GM12878 (cell line): ENCODE measurements around the gene LHX2. TPM values are rescaled to one million over a fixed set of nuclear protein-coding genes. Genes with fewer than 3 reads are reported as not detected.

ENCODE experiments used
- ATAC-seq: fragments of 200-7000 bp; cut with Tn5 transposase; 3 replicates; pipeline ENCODE4 v1.9.1; 2020; ENCODE audit warnings: mild to moderate bottlenecking, moderate library complexity
- BruUV-seq: library from RNA; stranded (reverse); fragments of 400-500 nt; replicated peaks from 2 replicates; lab custom pipeline; 2021; lab: Mats Ljungman, UMichigan
- CTCF ChIA-PET: fragments of 300-600 bp; sonication (Branson Sonifier 250); formaldehyde crosslinking; extraction: SDS; loops from one replicate; lab custom pipeline; 2021; ENCODE audit warnings: inconsistent platforms; lab: Yijun Ruan, JAX
- POLR2A ChIA-PET: fragments of 350-600 bp; formaldehyde crosslinking; extraction: SDS; loops from one replicate; lab custom pipeline; 2021; ENCODE audit warnings: inconsistent platforms; lab: Charles Lee
- RAD21 ChIA-PET: fragments of 300-600 bp; sonication (Branson Sonifier 250); formaldehyde crosslinking; loops from one replicate; lab custom pipeline; 2023; ENCODE audit warnings: antibody characterized with exemption; ENCODE audit not compliant: unreplicated experiment; lab: Charles Lee
- SMC1A ChIA-PET: fragments of 300-600 bp; sonication (Branson Sonifier 250); formaldehyde crosslinking; loops from one replicate; lab custom pipeline; 2023; ENCODE audit not compliant: unreplicated experiment, uncharacterized antibody; lab: Charles Lee
- DNase-seq: peaks from one replicate; pipeline ENCODE4 v3.0.0-alpha.2; 2011; ENCODE audit warnings: low read depth, low spot score
- FAIRE-seq: peaks from 3 replicates; lab custom pipeline; 2011; peaks lifted over from hg19 to GRCh38; lab: Jason Lieb, UNC
- H2AFZ ChIP-seq: 2 replicates; pipeline ENCODE4 v1.6.0; 2011; ENCODE audit warnings: low read depth, low read length, control low read depth; ENCODE audit not compliant: control insufficient read depth
- H3K27ac ChIP-seq: 2 replicates; pipeline ENCODE4 v1.5.1; 2011; ENCODE audit warnings: control low read depth; ENCODE audit not compliant: control insufficient read depth, insufficient read depth
- H3K27me3 ChIP-seq, 2 experiments: replicated peaks in 1 of 2; 2 replicates each; pipeline versions ENCODE4 v1.6.0 to v1.6.1; 2011; ENCODE audit warnings: low read length in 1 of 2; ENCODE audit not compliant: control insufficient read depth in 2 of 2, insufficient read depth in 2 of 2
- H3K36me3 ChIP-seq, 2 experiments: 2 replicates each; pipeline ENCODE4 v1.5.1; 2011; ENCODE audit warnings: low read length in 1 of 2; ENCODE audit not compliant: control insufficient read depth in 2 of 2, insufficient read depth in 2 of 2
- H3K4me1 ChIP-seq: 2 replicates; pipeline ENCODE4 v1.6.1; 2011; ENCODE audit warnings: mild to moderate bottlenecking, low read length, moderate library complexity, mixed read lengths; ENCODE audit not compliant: control insufficient read depth, insufficient read depth
- H3K4me2 ChIP-seq: 2 replicates; pipeline ENCODE4 v1.6.0; 2011; ENCODE audit warnings: control low read depth; ENCODE audit not compliant: control insufficient read depth, insufficient read depth
- H3K4me3 ChIP-seq: fragments of 200-600 bp; sonication (generic); 2 replicates; pipeline ENCODE4 v1.5.1; 2016
- H3K79me2 ChIP-seq: 2 replicates; pipeline ENCODE4 v1.6.0; 2011; ENCODE audit warnings: low read length; ENCODE audit not compliant: control insufficient read depth, insufficient read depth
- H3K9ac ChIP-seq: 2 replicates; pipeline ENCODE4 v1.8.0; 2011; ENCODE audit warnings: low read length, control low read depth, mixed read lengths; ENCODE audit not compliant: control insufficient read depth, insufficient read depth
- H3K9me3 ChIP-seq: replicated peaks from 3 replicates; pipeline ENCODE4 v1.5.1; 2011; ENCODE audit warnings: mild to moderate bottlenecking, low read length; ENCODE audit not compliant: control insufficient read depth, insufficient read depth
- H4K20me1 ChIP-seq: 2 replicates; pipeline ENCODE4 v1.6.0; 2011; ENCODE audit not compliant: control insufficient read depth, insufficient read depth
- HCFC1 ChIP-seq: fragments of 150-350 bp; IDR thresholded peaks from 2 replicates; pipeline ENCODE4 v1.6.1; 2014; ENCODE audit warnings: low read length
- NR2F1 ChIP-seq: fragments of 450-650 bp; conservative IDR thresholded peaks from 2 replicates; pipeline ENCODE4 v1.6.1; 2017; ENCODE audit warnings: mild to moderate bottlenecking
- RB1 ChIP-seq: fragments of 450-650 bp; formaldehyde crosslinking; IDR thresholded peaks from 2 replicates; pipeline ENCODE4 v1.6.1; 2017; ENCODE audit warnings: mild to moderate bottlenecking, borderline replicate concordance
- SMAD1 ChIP-seq: fragments of 450-650 bp; IDR thresholded peaks from 2 replicates; pipeline ENCODE4 v1.6.1; 2018; ENCODE audit warnings: mild to moderate bottlenecking, low read depth; ENCODE audit not compliant: partially characterized antibody
- SMARCA5 ChIP-seq: fragments of 450-650 bp; IDR thresholded peaks from 2 replicates; pipeline ENCODE4 v1.6.1; 2017; ENCODE audit warnings: mild to moderate bottlenecking
- SPI1 ChIP-seq: IDR thresholded peaks from 2 replicates; pipeline ENCODE4 v1.6.1; 2011; ENCODE audit warnings: low read depth, mild to moderate bottlenecking, low read length, moderate library complexity, borderline replicate concordance; ENCODE audit not compliant: insufficient read depth
- ZNF622 ChIP-seq: fragments of 450-650 bp; IDR thresholded peaks from 2 replicates; pipeline ENCODE4 v1.6.1; 2017; ENCODE audit warnings: mild to moderate bottlenecking, inconsistent platforms
- WGBS: methylation state at CpG from one replicate; pipeline ENCODE4 v1.1.6; 2016; ENCODE audit warnings: low lambda C conversion rate; ENCODE audit not compliant: insufficient replicate concordance, insufficient coverage; ENCODE audit errors: missing lambda C conversion rate; 5-methylcytosine and 5-hydroxymethylcytosine counted together
- in situ Hi-C: fragments of 300-500 bp; cut with MboI; formaldehyde crosslinking; loops from 9 replicates; pipeline ENCODE4 v1.14.3; 2018; ENCODE audit warnings: mixed read lengths
- intact Hi-C: fragments of 100-400 bp; cut with micrococcal nuclease; formaldehyde crosslinking; loops from one replicate; pipeline ENCODE4 v1.14.2; 2022; ENCODE audit not compliant: unreplicated experiment
- polyA plus RNA-seq, 11 experiments: library from polyadenylated mRNA; depleted of rRNA in 4 of 11; unstranded in 6 of 11; stranded (reverse) in 5 of 11; fragments of >200 nt; fragmentation: Nextera tagmentation in 4 of 11; fragmentation: Illumina TruSeq in 1 of 11; extraction: Ambion mirVana in 4 of 11; extraction: Trizol in 1 of 11; gene quantifications; 1 replicate in 1 of 11; 2 replicates in 10 of 11; pipeline versions ENCODE4 v1.2.1 to v1.2.3, GENCODE V29; 2011 to 2016; ENCODE audit warnings: inconsistent platforms in 2 of 11, missing spikeins in 2 of 11, low read depth in 1 of 11
- total RNA-seq, 4 experiments: library from RNA; depleted of rRNA in 3 of 4; stranded (reverse); fragments of >200 nt in 3 of 4; fragmentation: Illumina TruSeq in 1 of 4; extraction: Trizol in 1 of 4; gene quantifications; 2 replicates each; pipeline versions ENCODE4 v1.2.1 to v1.2.3, GENCODE V29; 2013 to 2021

LHX2 gene
- total and polyA plus RNA-seq, 10 of the 15 experiments (the other 5 are each of a cell fraction or from before 2014, with no cell fraction given) = 0.82 to 69.8 (median 5.3) TPM

DNA sequence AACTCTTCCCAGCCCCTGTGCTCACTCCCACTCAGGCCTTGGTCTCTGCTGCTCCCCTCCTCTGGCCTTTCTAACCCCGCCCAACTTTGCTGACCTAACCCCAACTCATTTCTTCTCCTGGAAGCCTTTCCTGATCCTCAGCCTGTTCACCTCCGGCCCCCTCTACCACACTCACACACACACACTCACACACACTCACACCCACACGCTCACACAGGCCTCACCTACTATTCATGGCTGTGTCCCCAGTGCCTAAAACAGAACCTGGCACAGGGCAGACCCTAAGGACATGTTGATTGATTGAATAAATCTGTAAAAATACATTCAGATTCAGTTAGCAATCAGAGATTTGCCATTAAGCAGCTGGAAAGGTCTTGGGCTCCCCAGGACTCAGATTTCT is 28.5 kb upstream of the LHX2 start:
- FAIRE-seq (no peak), DNase-seq (no peak), ATAC-seq (no peak)
- H3K27ac ChIP-seq = no peak overlapping the region
- ChIA-PET CTCF (no interaction called here), POLR2A (interaction anchor here (0.6 kb wide), 1 partner anchor 31 kb away, joined by 4 read pairs; no protein-coding TSS in a partner anchor), SMC1A (interaction anchor here (1.2 kb wide), 1 partner anchor 13 kb away, joined by 3 read pairs; no protein-coding TSS in a partner anchor), RAD21 (no interaction called here)
- no peaks in the 10 kb centered on the region for H4K20me1 ChIP-seq
- no peak overlapping the region for H2AFZ ChIP-seq
- H3K27me3 ChIP-seq = no peaks in the 10 kb centered on the region
- no peak overlapping the region for H3K4me3 ChIP-seq
- no peak overlapping the region for H3K4me2 ChIP-seq
- no peaks in the 10 kb centered on the region for H3K36me3 ChIP-seq
- H3K79me2 ChIP-seq = no peaks in the 10 kb centered on the region
- TF ChIP-seq NR2F1 = no peak
- no peak for TF ChIP-seq ZNF622
- TF ChIP-seq RB1 = no peak
- no peak for TF ChIP-seq SMAD1
- no peak for TF ChIP-seq HCFC1
- H3K9me3 ChIP-seq = peaks cover 12% of the 10 kb centered on the region; the same call in 2 of the 3 replicates
- BruUV-seq = no TSS peak
- no peaks in the 10 kb centered on the region for H3K4me1 ChIP-seq
- 17% methylated on average over 2 of the region's 3 CpGs for WGBS
- intact Hi-C loops = no loop called here
- in situ Hi-C loops = no loop called here
- H3K9ac ChIP-seq = no peak overlapping the region

DNA sequence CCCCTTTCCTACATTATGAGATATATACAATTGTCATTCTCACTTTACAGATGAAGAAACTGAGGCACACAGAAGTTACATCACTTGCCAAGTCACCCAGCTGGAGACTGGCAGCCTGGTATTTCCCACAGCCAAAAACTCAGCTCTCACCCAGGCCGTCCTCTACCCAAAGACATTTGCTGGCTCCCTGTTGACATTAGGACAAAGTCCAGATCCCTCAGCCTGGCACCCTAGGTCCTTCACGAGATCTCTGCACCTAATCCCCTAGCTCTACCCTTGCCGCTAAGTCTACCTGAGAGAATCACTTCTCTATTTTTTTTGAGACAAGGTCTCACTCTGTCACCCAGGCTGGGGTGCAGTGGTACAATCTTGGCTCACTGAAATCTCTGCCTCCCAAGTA is 26.8 kb upstream of the LHX2 start:
- Histone ChIP-seq H4K20me1 (no peaks in the 10 kb centered on the region), H3K9me3 (peaks cover 3% of the 10 kb centered on the region; the same call in 2 of the 3 replicates), H3K9ac (no peak overlapping the region), H3K36me3 (no peaks in the 10 kb centered on the region), H3K79me2 (no peaks in the 10 kb centered on the region), H2AFZ (no peak overlapping the region), H3K4me3 (no peak overlapping the region), H3K4me1 (no peaks in the 10 kb centered on the region), H3K4me2 (no peak overlapping the region), H3K27ac (no peak overlapping the region), H3K27me3 (no peaks in the 10 kb centered on the region)
- POLR2A ChIA-PET = interaction anchor here (0.6 kb wide), 1 partner anchor 21 kb away, joined by 3 read pairs; no protein-coding TSS in a partner anchor
- SMC1A ChIA-PET = interaction anchor here (0.9 to 1.9 kb wide), 3 partner anchors 12 to 24 kb away, joined by 3 to 10 read pairs (median 4); no protein-coding TSS in a partner anchor
- 54% methylated on average over 3 of the region's 3 CpGs for WGBS
- intact Hi-C loops (no loop called here), in situ Hi-C loops (no loop called here)
- TF ChIP-seq SPI1 = peak; percentile 9; the same call in 1 of the 2 replicates
- TF ChIP-seq SMARCA5 = no peak
- RAD21 ChIA-PET = interaction anchor here (0.9 to 1.2 kb wide), 2 partner anchors 12 to 20 kb away, joined by 3 read pairs; no protein-coding TSS in a partner anchor
- no TSS peak for BruUV-seq
- CTCF ChIA-PET = interaction anchor here (0.9 kb wide), 1 partner anchor 11 kb away, joined by 3 read pairs; no protein-coding TSS in a partner anchor
- FAIRE-seq (no peak), ATAC-seq (no peak; the same call in 2 of the 3 replicates), DNase-seq (no peak)
